PC-3 (cell line): ENCODE results near the gene CCR9. TPM values are rescaled to one million over a fixed set of nuclear protein-coding genes. Genes with fewer than 3 reads are reported as not detected.
A peak's percentile ranks its signal among the peaks of the same experiment; 100 is the strongest.

ENCODE experiments used
- ATAC-seq: fragments of 200-7000 bp; cut with Tn5 transposase; 2 replicates; pipeline ENCODE4 v1.9.1; 2020; ENCODE audit warnings: mild to moderate bottlenecking, moderate library complexity
- BruUV-seq: library from RNA; stranded (reverse); fragments of 400-500 nt; replicated peaks from 2 replicates; lab custom pipeline; 2021; lab: Mats Ljungman, UMichigan
- CTCF ChIA-PET: fragments of 300-600 bp; sonication (Branson Sonifier 250); formaldehyde crosslinking; loops from one replicate; lab custom pipeline; 2022; ENCODE audit warnings: antibody characterized with exemption; lab: Charles Lee
- POLR2A ChIA-PET: fragments of 300-600 bp; sonication (Branson Sonifier 250); formaldehyde crosslinking; loops from one replicate; lab custom pipeline; 2022; ENCODE audit warnings: antibody characterized with exemption; ENCODE audit not compliant: unreplicated experiment; lab: Charles Lee
- DNase-seq: peaks from one replicate; pipeline ENCODE4 v3.0.0-alpha.2; 2015
- H2AFZ ChIP-seq: fragments of 300-600 bp; sonication (generic); 2 replicates; pipeline ENCODE4 v1.6.0; 2016; ENCODE audit warnings: antibody characterized with exemption, low read length
- H3F3A ChIP-seq: fragments of 300-600 bp; sonication (generic); one replicate; pipeline ENCODE4 v1.6.0; 2017; ENCODE audit warnings: antibody characterized with exemption, low read length, control low read depth, mild to moderate bottlenecking; ENCODE audit not compliant: unreplicated experiment
- H3K27ac ChIP-seq: fragments of 300-600 bp; sonication (generic); 2 replicates; pipeline ENCODE4 v1.5.1; 2016; ENCODE audit warnings: mild to moderate bottlenecking, low read length
- H3K27me3 ChIP-seq: fragments of 300-600 bp; sonication (generic); 2 replicates; pipeline ENCODE4 v1.6.1; 2016; ENCODE audit warnings: low read length, mixed read lengths
- H3K36me3 ChIP-seq: fragments of 300-600 bp; sonication (generic); 2 replicates; pipeline ENCODE4 v1.6.1; 2016; ENCODE audit warnings: low read depth, mixed run types, low read length, mixed read lengths
- H3K4me1 ChIP-seq: fragments of 300-600 bp; sonication (generic); 2 replicates; pipeline ENCODE4 v1.5.1; 2016; ENCODE audit warnings: low read length; ENCODE audit not compliant: insufficient read depth
- H3K4me2 ChIP-seq: fragments of 300-600 bp; sonication (generic); 2 replicates; pipeline ENCODE4 v1.6.0; 2016; ENCODE audit warnings: low read length
- H3K4me3 ChIP-seq: fragments of 300-600 bp; sonication (generic); 2 replicates; pipeline ENCODE4 v1.5.1; 2016; ENCODE audit warnings: mild to moderate bottlenecking, low read length, mixed read lengths
- H3K79me2 ChIP-seq: fragments of 300-600 bp; sonication (generic); 2 replicates; pipeline ENCODE4 v1.6.1; 2017; ENCODE audit warnings: low read length, mixed read lengths
- H3K9ac ChIP-seq: fragments of 300-600 bp; sonication (generic); 2 replicates; pipeline ENCODE4 v1.6.0; 2016; ENCODE audit warnings: mild to moderate bottlenecking, low read length
- H3K9me2 ChIP-seq: fragments of 300-600 bp; sonication (generic); replicated peaks from 2 replicates; pipeline ENCODE4 v1.6.1; 2016; ENCODE audit warnings: mixed run types, low read length, mixed read lengths
- H3K9me3 ChIP-seq: fragments of 300-600 bp; sonication (generic); 2 replicates; pipeline ENCODE4 v1.6.1; 2016; ENCODE audit warnings: low read length, mixed read lengths
- H4K20me1 ChIP-seq: fragments of 300-600 bp; sonication (generic); 2 replicates; pipeline ENCODE4 v1.6.1; 2016; ENCODE audit warnings: low read length, mixed read lengths
- CTCF ChIP-seq: fragments of 300-600 bp; sonication (generic); conservative IDR thresholded peaks from 2 replicates; pipeline ENCODE4 v1.5.1; 2017; ENCODE audit warnings: antibody characterized with exemption, low read depth, mild to moderate bottlenecking, low read length
- EZH2 ChIP-seq: fragments of 300-600 bp; sonication (generic); IDR thresholded peaks from one replicate; pipeline ENCODE4 v1.6.1; 2017; ENCODE audit warnings: antibody characterized with exemption, mild to moderate bottlenecking, low read length; ENCODE audit not compliant: unreplicated experiment
- EZH2phosphoT487 ChIP-seq: fragments of 300-600 bp; sonication (generic); IDR thresholded peaks from 2 replicates; pipeline ENCODE4 v1.6.1; 2018; ENCODE audit warnings: mild to moderate bottlenecking, antibody characterized with exemption, low read length, borderline replicate concordance
- intact Hi-C: fragments of 100-400 bp; cut with micrococcal nuclease; formaldehyde crosslinking; loops from 2 replicates; pipeline ENCODE4 v1.9.0; 2023
- total RNA-seq: library from RNA; depleted of rRNA; stranded (reverse); fragments of >200 nt; gene quantifications from 2 replicates; pipeline ENCODE4 v1.2.3, GENCODE V29; 2014

Gene CCR9
- total RNA-seq, 1 experiment from 2014 or later = not detected

- H3K4me3 ChIP-seq = no peak overlapping the region
- H3K27ac ChIP-seq = no peak overlapping the region
- no peaks in the 10 kb centered on the region for H3K9me3 ChIP-seq
- no peak overlapping the region for H2AFZ ChIP-seq
- H3K9ac ChIP-seq = no peak overlapping the region
- ATAC-seq = no peak
- no peak for DNase-seq
- TF ChIP-seq CTCF (no peak), EZH2 (no peak)
- no peaks in the 10 kb centered on the region for H3F3A ChIP-seq
- ChIA-PET POLR2A (interaction anchor here (0.6 kb wide), 1 partner anchor 136 kb away, joined by 6 read pairs; no protein-coding TSS in a partner anchor), CTCF (interaction anchor here (0.6 to 1.7 kb wide), 3 partner anchors 54 to 137 kb away, joined by 3 to 24 read pairs (median 4); no protein-coding TSS in a partner anchor)
- intact Hi-C loops = no loop called here
- no peaks in the 10 kb centered on the region for H3K27me3 ChIP-seq
- peaks cover 16% of the 10 kb centered on the region for H3K4me1 ChIP-seq
- H3K36me3 ChIP-seq = 0 out of 2 replicates have a peak, but pooled peaks cover under 1% of the 10 kb centered on the region
- BruUV-seq = no TSS peak
- H3K79me2 ChIP-seq = no peaks in the 10 kb centered on the region
- H3K4me2 ChIP-seq = no peak overlapping the region
- no peaks in the 10 kb centered on the region for H3K9me2 ChIP-seq
- no peaks in the 10 kb centered on the region for H4K20me1 ChIP-seq
Observed at GRCh38 chr3:45940004-45940780, 53.8 kb downstream of the CCR9 start.

GRCh38 chr3:45940781-45941365 is 54.5 kb downstream of the CCR9 start:
- ATAC-seq (no peak), DNase-seq (peak; percentile 47)
- H3K79me2 ChIP-seq = no peaks in the 10 kb centered on the region
- H3K9ac ChIP-seq = no peak overlapping the region
- H3F3A ChIP-seq = no peaks in the 10 kb centered on the region
- ChIA-PET POLR2A (no interaction called here), CTCF (interaction anchor here (0.6 kb wide), 1 partner anchor 98 kb away, joined by 4 read pairs; no protein-coding TSS in a partner anchor)
- no peaks in the 10 kb centered on the region for H3K9me3 ChIP-seq
- peaks cover 16% of the 10 kb centered on the region for H3K4me1 ChIP-seq
- TF ChIP-seq EZH2 (no peak), CTCF (no peak), EZH2phosphoT487 (no peak)
- H2AFZ ChIP-seq = no peak overlapping the region
- no peaks in the 10 kb centered on the region for H3K9me2 ChIP-seq
- intact Hi-C loops = no loop called here
- no peaks in the 10 kb centered on the region for H3K27me3 ChIP-seq
- no peaks in the 10 kb centered on the region for H4K20me1 ChIP-seq
- no peaks in the 10 kb centered on the region for H3K36me3 ChIP-seq
- BruUV-seq = no TSS peak
- no peak overlapping the region for H3K4me2 ChIP-seq
- no peak overlapping the region for H3K27ac ChIP-seq
- no peak overlapping the region for H3K4me3 ChIP-seq
